ENCODE data around the gene TRIM8.

TRIM8 gene

DNA sequence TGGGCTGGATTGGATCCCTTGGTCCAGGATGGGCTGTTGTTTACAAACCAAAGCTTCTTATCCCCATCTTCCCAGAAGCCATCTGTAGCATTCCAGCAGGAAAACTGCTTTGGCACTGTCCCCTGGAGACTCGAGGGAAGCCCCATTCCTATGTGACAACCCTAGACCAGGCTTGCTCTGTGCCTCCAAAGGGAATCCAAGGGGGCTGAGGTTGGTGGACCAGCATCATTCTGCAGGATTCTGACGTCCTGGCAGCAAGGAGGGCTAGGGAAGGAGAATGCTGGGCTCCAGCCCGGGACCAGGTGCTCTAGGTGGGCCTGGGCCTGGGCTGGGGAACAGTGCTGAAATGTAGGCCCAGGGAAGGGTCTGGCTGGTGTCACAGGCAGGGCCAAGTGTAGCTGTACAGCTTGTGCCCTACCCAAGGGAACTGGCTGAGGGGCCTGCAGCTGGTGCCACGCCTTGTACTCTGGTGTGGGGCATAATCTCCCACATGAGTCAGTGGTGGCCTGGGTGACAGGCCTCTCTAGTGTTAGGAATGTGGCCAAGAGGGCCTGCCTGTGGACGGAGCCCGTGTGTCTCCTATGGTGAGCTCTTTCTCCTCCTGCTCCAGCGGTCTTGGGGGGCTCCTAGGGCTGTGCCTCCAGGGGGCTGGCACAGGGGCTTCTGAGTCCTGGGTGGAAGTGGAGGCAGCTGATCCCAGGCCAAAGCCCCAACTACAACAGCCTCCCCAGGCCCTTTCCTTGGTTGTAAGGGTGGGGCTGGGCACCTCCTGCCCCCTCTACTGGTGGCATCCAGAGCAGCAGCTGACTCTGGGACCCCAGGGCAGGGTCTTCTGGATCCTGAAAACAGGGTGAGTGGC is 25.2 kb downstream of the TRIM8 start:
- DNase-seq (ENCODE audit: low read depth in 2 of 2, low spot score in 1 of 2) = no peak

DNA sequence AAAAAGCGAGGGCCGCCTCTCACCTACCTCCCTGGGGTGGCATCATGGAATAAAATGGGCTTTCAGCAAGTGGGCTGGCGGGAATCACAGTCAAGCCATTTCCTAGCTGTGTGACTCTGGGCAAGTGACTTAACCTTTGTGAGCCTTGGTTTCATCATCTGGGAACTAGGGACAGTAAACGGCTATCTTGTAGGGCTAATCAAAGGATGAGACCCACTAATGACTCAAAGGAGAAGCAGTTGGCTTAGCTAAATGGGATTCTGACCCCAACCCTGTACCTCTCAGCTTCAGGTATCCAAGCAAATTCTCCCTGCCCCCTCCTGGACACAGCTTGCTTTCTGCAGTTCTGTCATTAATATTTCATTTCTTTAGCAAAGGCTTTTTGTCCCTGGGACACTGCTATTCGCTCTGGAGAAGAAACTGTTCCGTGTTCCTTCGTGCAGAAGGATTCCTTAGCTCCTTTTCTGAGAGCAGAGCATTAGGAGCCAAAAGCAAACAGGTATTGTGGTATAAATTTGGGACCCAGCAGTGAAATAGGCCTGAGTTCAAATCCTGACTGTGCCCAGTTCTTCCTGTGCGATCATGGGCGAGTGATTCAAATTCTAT is 25.9 kb downstream of the TRIM8 start:
- DNase-seq (ENCODE audit: low read depth in 2 of 2, low spot score in 1 of 2) = no peak

DNA sequence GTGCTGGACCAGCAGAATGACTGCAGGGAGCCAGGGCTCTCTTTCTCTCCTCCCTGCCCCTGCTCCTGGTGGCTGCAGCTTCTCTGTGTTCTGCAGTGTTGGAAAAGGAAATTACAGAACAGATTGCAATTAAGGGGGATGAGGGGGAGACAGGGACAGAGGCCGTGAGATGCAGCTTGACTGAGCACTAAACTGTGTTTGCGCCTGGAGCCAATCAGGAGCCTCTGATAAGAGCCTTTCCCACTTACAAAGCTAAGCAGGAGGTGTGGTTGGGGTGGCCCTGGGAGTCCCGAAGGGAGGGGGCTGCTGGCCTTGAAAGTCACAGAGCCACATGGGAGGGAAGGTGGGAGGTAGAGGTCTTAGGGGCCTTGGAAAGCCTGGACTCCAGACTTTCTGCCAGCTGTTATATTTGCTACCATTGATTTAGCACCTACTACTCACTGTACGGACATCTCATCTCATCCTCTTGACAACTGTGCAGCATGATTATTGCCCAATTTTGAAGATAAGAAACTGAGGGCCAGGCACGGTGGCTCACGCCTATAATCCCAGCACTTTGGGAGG is 26.7 kb downstream of the TRIM8 start:
- DNase-seq (ENCODE audit: low read depth in 2 of 2, low spot score in 1 of 2) = no peak

DNA sequence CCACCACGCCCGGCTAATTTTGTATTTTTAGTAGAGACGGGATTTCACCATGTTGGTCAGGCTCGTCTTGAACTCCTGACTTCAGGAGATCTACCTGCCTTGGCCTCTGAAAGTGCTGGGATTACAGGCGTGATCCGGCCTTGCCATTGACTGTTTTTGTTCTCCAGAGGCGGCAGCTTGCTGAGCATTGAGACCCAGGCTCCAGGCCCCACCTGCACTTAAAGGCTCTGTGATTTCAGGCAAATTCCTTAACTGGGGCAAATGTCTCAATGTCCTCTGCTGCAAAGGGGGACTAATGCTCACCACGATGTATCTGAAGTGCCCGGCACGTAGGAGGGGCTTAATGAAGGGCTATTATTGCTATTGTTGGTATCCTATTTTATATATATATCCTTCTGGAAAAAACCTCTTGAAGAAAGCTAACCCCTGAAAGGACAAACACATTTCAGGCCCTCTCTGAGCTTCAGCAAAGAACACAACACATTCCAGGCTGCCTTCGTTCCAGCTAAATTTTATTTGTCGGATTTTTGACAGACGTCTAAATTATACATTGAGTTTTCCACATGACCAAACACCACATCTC is 29.0 kb downstream of the TRIM8 start:
- no peak for DNase-seq (ENCODE audit: low read depth in 2 of 2, low spot score in 1 of 2)

DNA sequence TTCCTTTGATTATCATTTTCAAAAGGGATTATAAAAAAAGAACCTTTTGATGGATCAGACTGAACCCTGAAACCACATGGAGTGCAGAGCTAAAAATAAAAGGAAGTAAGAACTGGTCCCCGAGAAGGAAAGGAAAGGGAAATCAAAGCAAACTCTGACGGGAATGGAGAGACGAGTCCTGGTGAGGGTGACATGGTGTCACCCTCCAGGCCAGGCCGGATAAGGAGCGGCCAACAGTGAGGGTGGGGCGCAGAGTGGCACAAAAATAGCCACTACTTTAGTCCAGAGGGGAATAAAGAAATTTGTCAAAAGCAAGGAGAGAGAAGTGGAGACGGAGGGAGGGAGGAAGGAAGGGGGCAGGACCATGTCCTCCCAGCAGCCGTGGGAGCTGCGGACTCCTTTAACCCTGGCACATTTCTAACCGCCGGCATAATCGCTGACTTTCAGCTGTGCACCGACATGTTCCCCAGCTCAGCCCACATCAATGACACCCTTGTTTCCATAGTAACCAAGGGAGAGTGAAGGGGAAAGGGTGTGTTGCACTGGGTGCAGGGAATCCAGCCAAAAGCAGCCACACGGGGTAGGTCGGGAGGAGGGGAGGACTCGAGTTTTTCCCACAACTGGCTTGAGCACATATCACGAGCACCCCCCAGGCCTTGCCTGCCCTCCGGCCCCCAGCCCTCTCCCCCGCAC is 29.7 kb downstream of the TRIM8 start:
- DNase-seq (ENCODE audit: low read depth in 2 of 2, low spot score in 1 of 2) = peak in 1 of 2 donors; percentile 35

DNA sequence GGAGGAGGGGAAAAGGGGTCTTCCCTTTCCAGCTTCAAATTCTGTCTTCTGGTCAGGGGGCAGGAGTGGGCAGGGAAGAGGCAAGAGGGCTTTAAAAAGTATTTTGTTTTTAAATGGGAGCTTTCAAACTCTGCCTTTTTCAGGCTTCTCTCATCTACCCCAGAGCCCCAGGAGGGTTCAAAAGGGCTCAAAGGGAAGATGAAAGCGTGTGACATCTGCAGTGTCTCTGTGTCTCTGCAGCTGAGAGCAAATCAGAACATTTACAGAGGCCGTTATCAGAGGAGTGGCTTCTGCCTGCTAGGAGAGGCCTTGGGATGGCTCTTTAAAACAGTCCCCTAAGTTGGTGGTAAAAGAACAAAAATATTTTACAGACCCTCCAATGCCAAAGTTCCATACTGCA is 30.3 kb downstream of the TRIM8 start:
- no peak for DNase-seq (ENCODE audit: low read depth in 2 of 2, low spot score in 1 of 2)

DNA sequence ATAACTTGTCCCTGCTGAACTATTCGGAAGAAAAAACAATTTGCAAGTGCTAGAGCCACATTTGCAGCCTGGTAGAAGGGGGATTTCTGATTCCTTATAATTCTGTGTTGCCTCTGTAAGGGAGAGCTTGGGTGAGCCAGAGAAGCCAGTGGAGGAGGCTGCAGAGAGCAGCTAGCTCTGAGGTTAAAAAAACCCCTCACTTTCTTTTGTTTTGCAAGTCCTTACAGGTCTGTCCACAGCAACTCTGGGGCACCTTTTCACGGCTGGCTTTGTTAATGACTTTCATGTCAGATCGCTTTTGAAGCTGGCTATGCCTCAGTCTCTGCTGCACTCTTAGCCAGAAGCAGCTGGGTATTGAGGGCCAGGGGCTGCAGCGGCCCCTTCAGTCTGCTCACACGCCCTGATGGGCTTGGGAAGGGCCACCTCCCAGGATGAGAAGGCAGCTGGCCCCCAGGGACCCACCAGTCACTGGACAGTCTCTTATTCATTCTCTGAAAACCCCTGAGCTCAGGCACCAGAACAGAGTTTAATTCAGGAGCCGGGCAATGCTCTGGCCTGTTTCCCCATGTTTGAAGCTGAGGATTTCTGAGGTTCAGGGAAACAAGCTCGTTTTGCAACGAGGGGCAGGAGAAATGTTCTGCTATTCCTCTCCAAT is 30.9 kb downstream of the TRIM8 start:
- no peak for DNase-seq (ENCODE audit: low read depth in 2 of 2, low spot score in 1 of 2)

DNA sequence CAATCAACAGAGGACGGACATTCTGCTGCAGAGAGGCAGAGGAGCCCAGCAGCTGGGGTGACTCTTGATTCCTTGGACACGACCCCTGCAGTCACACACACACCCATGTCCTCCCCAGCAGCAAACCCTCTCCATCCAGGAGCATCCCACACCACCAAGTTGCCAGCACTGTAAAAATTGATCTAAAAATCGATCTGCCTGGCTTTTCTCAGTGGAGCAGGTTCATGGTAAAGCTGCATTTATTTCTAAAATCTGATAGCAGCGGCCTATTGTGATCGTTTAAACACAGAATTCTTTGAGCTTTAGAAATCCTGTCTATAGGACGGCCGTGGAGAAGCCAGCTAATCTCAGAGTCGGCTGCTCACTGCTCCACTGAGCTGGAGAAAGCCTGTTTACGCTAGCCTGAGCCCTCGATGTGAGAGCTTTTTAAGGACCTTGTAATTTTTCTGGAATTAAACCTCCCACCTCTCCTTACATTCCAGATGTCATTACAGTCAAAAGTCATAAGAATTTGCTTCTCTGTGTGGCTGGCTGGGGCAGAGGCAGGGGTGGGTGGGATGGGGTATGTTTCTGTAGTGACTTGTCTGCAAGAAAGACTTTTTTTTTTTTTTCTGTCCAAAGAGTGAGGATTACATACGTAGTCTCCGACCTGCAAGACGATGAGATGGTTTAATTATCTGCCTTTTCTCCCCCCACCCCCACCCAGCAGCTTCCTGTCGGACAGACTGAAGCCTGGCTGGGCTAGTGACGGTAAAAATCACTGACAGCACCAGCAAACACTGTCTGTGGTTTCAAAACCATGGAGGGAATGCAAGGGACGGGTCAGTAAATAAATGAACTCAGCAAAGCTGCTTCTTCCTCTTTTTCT is 31.6 kb downstream of the TRIM8 start:
- no peak for DNase-seq (ENCODE audit: low read depth in 2 of 2, low spot score in 1 of 2)

DNA sequence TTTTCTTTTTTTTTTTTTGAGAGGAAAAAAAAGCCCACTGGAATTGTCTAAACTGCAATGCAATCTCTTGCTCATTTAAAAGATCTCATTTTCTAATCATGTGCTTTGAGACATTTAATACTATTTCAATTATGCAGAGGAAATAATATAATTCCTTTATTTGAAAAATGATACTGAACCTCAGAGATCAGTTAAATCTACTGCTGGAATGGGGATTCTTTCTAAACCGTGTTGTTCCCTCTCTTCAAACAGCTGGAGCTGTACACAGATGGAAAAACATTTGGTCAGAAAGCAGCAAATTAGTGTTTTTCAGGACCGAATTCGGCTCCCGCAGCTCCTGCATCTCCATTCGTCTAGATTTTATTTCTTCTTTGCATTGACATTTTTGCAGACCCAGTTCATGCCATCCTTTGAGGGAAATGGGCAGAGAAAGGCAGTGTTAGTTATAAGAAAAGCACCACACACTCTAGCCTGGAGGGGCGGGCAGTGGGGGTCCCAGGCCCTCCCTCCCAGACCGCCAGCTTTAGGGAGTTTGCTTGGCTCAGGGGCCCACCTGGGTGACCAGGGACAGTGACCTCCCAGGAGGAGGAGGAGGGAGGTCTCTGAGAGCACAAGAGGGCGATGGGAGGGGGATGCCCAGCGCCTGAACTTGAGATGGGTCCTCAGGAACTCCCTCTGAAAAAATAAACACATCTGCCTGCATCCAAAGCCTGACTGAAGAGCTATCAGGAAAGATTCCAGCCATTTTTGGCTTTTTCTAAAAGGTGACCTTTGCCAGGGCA is 32.4 kb downstream of the TRIM8 start:
- DNase-seq (ENCODE audit: low read depth in 2 of 2, low spot score in 1 of 2) = no peak

DNA sequence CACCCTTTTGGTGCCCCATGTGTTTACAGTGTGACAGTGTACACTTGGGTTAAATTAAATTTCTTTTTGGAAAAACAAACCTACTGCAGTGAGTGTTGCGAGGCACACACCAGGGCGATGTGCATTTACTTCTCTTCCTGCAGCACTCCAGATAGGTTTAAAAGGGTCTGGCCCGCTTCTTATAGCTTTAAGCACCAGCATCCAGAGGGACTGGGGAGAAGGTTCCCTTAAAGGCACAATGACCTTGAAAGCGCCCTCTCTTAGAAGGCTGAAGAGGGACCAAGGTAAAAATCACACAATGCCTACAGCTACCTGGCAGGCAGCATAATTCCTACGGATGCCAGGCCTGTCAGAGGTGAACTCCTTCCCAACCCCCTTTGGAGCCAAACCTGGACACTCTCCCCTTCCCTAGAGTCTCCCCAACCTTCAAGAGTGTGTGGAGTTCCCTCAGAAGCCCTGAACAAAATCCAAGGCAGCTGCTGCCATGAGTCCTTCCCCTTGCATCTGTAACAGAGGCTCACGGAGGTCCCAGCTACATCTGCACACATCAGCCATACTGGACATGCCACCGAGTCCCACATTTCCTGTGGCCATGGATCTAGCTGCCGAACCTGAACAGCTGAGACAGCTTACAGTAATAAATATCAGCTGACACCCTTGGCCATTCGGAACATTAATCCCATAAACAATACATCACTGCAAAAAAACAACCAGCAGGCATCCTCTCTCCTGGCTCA is 33.2 kb downstream of the TRIM8 start:
- no peak for DNase-seq (ENCODE audit: low read depth in 2 of 2, low spot score in 1 of 2)

DNA sequence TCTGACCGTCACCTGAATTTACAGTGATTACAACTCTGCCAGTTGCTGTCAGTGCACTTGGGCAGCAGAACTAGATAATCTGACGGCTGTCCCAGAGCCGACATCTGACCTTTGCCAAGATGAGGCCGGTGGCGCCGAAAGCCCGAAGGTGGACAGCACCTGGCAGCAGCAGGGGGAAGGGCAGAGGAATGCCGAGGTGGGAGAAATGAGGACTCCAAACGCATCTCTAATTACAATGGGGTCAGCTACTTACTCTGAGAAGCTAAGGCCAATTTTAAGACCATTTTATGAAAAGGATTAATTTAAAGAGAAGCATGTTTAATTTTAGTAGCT is 33.8 kb downstream of the TRIM8 start:
- no peak for DNase-seq (ENCODE audit: low read depth in 2 of 2, low spot score in 1 of 2)

DNA sequence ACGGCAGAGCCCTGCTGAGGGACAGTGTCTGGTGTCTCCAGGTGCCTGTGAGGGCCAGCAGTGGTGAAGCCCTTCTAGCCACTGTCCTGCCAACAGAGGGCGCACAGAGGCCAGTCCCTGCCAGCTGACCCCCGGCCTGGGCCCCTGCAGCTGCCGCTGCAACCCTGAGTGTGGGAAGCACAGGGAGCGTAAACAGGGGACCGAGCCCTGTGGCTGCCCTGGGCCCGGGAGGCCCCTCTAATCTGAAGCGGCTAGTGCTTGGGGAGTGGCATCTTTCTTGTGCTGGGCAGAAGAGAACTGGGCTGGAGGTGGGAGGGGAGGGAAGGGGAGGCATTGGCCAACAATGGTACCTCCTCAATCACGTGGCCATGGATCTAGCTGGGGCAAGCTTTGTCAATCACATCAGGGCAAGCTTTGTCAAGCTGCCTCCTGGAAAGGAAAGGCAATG is 34.6 kb downstream of the TRIM8 start:
- no peak for DNase-seq (ENCODE audit: low read depth in 2 of 2, low spot score in 1 of 2)

DNA sequence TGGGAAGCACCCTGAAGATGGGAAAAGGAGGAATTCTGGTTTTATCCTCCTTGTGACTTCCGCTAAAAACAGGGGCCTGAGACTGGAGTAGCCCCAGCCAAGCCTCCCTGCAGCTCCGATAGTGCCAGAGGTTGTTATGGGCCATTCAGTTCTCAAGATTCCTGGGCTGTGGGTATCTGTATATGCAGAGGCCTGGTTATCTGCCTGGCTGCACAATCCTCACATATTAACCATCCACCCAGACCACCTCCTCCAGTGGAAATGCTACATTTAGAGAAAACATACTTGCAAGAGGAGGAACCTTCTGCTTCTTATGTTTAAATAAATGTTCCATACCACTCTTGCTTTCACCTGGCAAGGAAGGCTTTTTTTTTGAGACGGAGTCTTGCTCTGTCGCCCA is 35.3 kb downstream of the TRIM8 start:
- no peak for DNase-seq (ENCODE audit: low read depth in 2 of 2, low spot score in 1 of 2)

DNA sequence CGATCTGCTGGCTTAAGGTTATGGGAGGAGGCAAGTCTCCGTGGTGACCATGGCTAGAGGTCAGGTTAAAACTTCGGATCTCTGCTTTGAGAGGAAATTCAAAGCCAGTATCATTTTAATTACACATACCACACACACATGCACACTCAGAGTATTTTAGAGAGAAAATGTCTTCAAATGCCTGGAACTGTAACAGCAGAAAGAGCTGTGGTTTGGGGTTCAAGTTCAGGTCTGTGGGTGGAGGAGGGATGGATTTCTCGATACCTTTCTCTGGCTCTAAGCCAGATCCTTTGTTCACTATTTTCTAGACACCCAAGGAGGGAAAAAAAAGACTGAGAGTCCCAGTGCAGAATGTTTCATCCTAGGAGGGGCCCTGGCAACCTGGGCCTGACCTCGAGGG is 37.4 kb downstream of the TRIM8 start:
- no peak for DNase-seq (ENCODE audit: low read depth in 2 of 2, low spot score in 1 of 2)

DNA sequence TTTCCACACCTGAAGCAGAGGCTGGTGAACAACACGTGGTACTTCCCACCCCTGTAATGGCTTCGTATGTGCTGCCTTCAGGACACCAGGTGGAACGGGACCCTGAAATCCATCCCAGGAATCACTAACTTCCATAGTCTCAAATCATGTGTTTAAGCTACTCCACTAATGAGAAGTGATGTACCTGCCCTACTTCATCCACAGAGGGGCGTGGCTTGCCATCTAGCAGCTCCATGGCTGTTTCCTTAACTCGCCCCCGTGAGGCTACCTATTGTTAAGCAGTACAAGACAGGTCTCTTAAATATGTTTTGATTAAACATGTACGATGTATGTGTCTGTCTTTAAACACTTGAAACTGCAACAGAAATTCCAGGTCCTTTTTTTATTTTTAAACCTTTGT is 38.1 kb downstream of the TRIM8 start:
- no peak for DNase-seq (ENCODE audit: low read depth in 2 of 2, low spot score in 1 of 2)

DNA sequence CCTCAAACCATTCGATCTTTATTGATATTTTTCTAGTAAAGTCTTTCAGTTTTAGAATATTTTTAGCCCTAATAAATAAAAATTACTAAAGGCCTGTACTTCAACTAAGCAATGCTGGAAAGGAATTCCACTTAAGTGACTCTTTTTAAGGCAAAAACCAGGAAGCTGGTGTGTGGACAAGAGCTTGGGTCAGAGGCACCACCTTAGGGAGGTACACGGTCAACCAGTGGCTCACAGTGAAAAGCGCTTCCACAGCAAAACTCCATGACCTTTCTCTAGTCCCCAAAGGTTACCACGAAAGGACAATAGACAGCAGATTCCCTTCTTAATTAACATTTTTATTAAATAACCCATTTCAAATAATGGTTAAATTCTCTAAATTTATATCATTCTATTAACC is 38.7 kb downstream of the TRIM8 start:
- DNase-seq (ENCODE audit: low read depth in 2 of 2, low spot score in 1 of 2) = no peak

DNA sequence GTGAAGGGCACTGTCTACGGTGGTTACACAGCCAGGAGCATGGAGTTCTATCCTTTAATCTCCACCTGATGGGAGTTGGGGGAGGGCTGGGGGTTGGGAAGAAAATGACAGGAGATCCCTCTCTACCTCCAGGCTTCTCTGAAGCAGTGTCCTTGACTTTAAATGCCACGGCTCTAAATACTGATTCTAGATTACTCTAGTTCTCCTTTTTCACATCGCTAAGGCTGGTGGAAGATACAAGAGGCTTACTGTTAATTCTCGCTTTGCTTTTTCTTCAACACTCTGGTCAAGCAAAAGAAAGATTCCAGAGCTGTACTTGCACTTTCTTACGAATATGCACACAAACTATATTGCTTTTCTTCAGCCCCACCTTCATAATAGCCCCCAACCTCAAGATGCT is 39.5 kb downstream of the TRIM8 start:
- DNase-seq (ENCODE audit: low read depth in 2 of 2, low spot score in 1 of 2) = no peak

DNA sequence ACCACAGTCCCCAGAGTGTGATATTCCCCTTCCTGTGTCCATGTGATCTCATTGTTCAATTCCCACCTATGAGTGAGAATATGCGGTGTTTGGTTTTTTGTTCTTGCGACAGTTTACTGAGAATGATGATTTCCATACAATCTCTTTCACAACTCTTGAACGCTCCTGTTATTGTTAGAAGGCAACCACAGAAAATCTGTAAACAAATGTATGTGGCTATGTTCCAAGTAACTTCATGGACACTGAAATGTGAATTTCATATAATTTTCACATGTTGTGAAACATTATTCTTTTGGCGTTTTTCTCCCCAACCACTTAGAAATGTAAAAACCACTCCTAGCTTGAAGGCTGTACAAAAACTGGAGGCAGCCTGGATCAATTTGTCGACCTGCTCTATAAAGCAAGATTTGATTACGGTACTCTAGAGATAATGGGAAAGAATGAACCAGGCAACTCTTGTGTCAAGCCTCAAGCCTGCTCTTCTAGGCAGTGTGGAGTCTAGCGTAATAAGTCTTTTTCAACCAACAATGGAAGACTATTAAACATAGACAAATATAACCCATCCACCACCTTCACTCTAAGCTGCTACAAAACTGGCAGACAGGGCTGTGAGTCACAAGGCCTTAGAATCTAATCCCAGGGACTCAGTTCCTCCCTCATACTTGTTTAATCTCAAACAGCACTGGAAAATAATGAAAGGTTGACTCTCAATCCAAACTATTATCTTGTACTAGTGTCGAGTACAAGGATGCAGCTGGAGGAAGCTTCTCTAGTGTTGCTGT is 47.2 kb downstream of the TRIM8 start:
- DNase-seq (ENCODE audit: low read depth in 2 of 2, low spot score in 1 of 2) = no peak
